IMR-90 (cell line): ENCODE measurements around the gene TBATA. TPM values are rescaled to one million over a fixed set of nuclear protein-coding genes. Genes with fewer than 3 reads are reported as not detected.

ENCODE experiments used
- ATAC-seq: fragments of 200-7000 bp; cut with Tn5 transposase; 2 replicates; pipeline ENCODE4 v1.9.1; 2020; ENCODE audit warnings: low read depth, mild to moderate bottlenecking, moderate library complexity
- BruUV-seq: library from RNA; stranded (reverse); fragments of 400-500 nt; replicated peaks from 2 replicates; lab custom pipeline; 2021; lab: Mats Ljungman, UMichigan
- CTCF ChIA-PET: fragments of 300-600 bp; formaldehyde crosslinking; extraction: SDS; loops from one replicate; lab custom pipeline; 2021; ENCODE audit warnings: antibody characterized with exemption; lab: Yijun Ruan, JAX
- POLR2A ChIA-PET: fragments of 300-600 bp; sonication (Branson Sonifier 250); formaldehyde crosslinking; loops from one replicate; lab custom pipeline; 2022; ENCODE audit warnings: antibody characterized with exemption; ENCODE audit not compliant: unreplicated experiment; lab: Charles Lee
- DNase-seq: peaks from one replicate; pipeline ENCODE4 v3.0.0; 2013
- H2AFZ ChIP-seq: replicated peaks from 2 replicates; pipeline ENCODE3; 2013; ENCODE audit warnings: low read length, mild to moderate bottlenecking; ENCODE audit not compliant: poor library complexity
- H2AK5ac ChIP-seq: 2 replicates; pipeline ENCODE4 v1.6.1; 2013; ENCODE audit warnings: low read depth, low read length, inconsistent platforms
- H2AK9ac ChIP-seq: replicated peaks from 2 replicates; pipeline ENCODE3; 2013; ENCODE audit warnings: mild to moderate bottlenecking, low read depth, low read length, moderate library complexity; ENCODE audit not compliant: poor library complexity
- H2BK120ac ChIP-seq: 2 replicates; pipeline ENCODE4 v1.6.1; 2013; ENCODE audit warnings: low read depth, low read length, inconsistent platforms
- H2BK15ac ChIP-seq: 3 replicates; pipeline ENCODE4 v1.6.1; 2013; ENCODE audit warnings: low read depth, low read length, inconsistent platforms
- H2BK20ac ChIP-seq: 2 replicates; pipeline ENCODE4 v1.6.1; 2013; ENCODE audit warnings: low read depth, mild to moderate bottlenecking, inconsistent platforms, low read length, moderate library complexity
- H2BK5ac ChIP-seq: 2 replicates; pipeline ENCODE4 v1.6.1; 2013; ENCODE audit warnings: mild to moderate bottlenecking, low read depth, low read length, inconsistent platforms; ENCODE audit not compliant: poor library complexity, severe bottlenecking
- H3K14ac ChIP-seq: replicated peaks from 2 replicates; pipeline ENCODE4 v1.6.1; 2013; ENCODE audit warnings: low read depth, low read length, inconsistent platforms
- H3K18ac ChIP-seq: 2 replicates; pipeline ENCODE4 v1.6.1; 2013; ENCODE audit warnings: low read depth, low read length, control low read depth
- H3K23ac ChIP-seq: 2 replicates; pipeline ENCODE4 v1.6.1; 2013; ENCODE audit warnings: low read depth, low read length, inconsistent platforms
- H3K27ac ChIP-seq: 2 replicates; pipeline ENCODE4 v1.5.1; 2013; ENCODE audit warnings: mild to moderate bottlenecking, control low read depth, low read length; ENCODE audit not compliant: insufficient read depth
- H3K27me3 ChIP-seq: 2 replicates; pipeline ENCODE4 v1.6.1; 2013; ENCODE audit warnings: low read length; ENCODE audit not compliant: control insufficient read depth, insufficient read depth
- H3K36me3 ChIP-seq: 2 replicates; pipeline ENCODE4 v1.6.1; 2013; ENCODE audit warnings: low read length, mixed read lengths; ENCODE audit not compliant: control insufficient read depth, insufficient read depth
- H3K4ac ChIP-seq: 2 replicates; pipeline ENCODE4 v1.6.1; 2013; ENCODE audit warnings: low read depth, low read length, inconsistent platforms
- H3K4me1 ChIP-seq: 2 replicates; pipeline ENCODE4 v1.6.1; 2013; ENCODE audit warnings: low read length, mixed read lengths; ENCODE audit not compliant: control insufficient read depth, insufficient read depth
- H3K4me2 ChIP-seq: 2 replicates; pipeline ENCODE4 v1.6.1; 2013; ENCODE audit warnings: low read depth, mild to moderate bottlenecking, control low read depth, low read length, moderate library complexity
- H3K4me3 ChIP-seq: 2 replicates; pipeline ENCODE4 v1.5.1; 2013; ENCODE audit warnings: low read depth, mild to moderate bottlenecking, control low read depth, low read length, moderate library complexity; ENCODE audit not compliant: insufficient read depth
- H3K56ac ChIP-seq: 2 replicates; pipeline ENCODE4 v1.6.1; 2013; ENCODE audit warnings: low read length, inconsistent platforms; ENCODE audit not compliant: insufficient read depth; ENCODE audit errors: extremely low read depth
- H3K79me1 ChIP-seq, 2 experiments: 2 replicates each; pipeline ENCODE4 v1.6.1; 2013; ENCODE audit warnings: low read length in 2 of 2, inconsistent platforms in 1 of 2, low read depth in 1 of 2
- H3K9ac ChIP-seq: 2 replicates; pipeline ENCODE4 v1.6.1; 2013; ENCODE audit warnings: low read depth, low read length, control low read depth
- H3K9me1 ChIP-seq: 2 replicates; pipeline ENCODE4 v1.6.1; 2013; ENCODE audit warnings: low read length, inconsistent platforms; ENCODE audit not compliant: insufficient read depth
- H3K9me3 ChIP-seq: 2 replicates; pipeline ENCODE4 v1.6.1; 2013; ENCODE audit warnings: low read length; ENCODE audit not compliant: control insufficient read depth, insufficient read depth
- H4K20me1 ChIP-seq: 2 replicates; pipeline ENCODE4 v1.6.1; 2013; ENCODE audit warnings: low read length, inconsistent platforms; ENCODE audit not compliant: insufficient read depth
- H4K5ac ChIP-seq: 2 replicates; pipeline ENCODE4 v1.6.1; 2013; ENCODE audit warnings: mild to moderate bottlenecking, low read depth, low read length, control low read depth
- H4K8ac ChIP-seq, 2 experiments: 2 replicates each; pipeline ENCODE4 v1.6.1; 2013; ENCODE audit warnings: low read depth in 2 of 2, low read length in 2 of 2, control low read depth in 1 of 2, inconsistent platforms in 1 of 2
- H4K91ac ChIP-seq: 2 replicates; pipeline ENCODE4 v1.6.1; 2013; ENCODE audit warnings: low read depth, low read length, inconsistent platforms; ENCODE audit not compliant: insufficient read depth
- BHLHE40 ChIP-seq: fragments of 150-350 bp; IDR thresholded peaks from 2 replicates; pipeline ENCODE4 v1.6.1; 2016; ENCODE audit warnings: mild to moderate bottlenecking, low read depth, low read length
- CEBPB ChIP-seq: IDR thresholded peaks from 2 replicates; pipeline ENCODE4 v1.6.1; 2012; ENCODE audit warnings: low read depth, low read length, improper control_type of control experiment
- CHD1 ChIP-seq: IDR thresholded peaks from 2 replicates; pipeline ENCODE4 v1.6.1; 2012; ENCODE audit warnings: low read depth, low read length, improper control_type of control experiment
- FOS ChIP-seq: fragments of 150-350 bp; IDR thresholded peaks from 2 replicates; pipeline ENCODE4 v1.6.1; 2016; ENCODE audit warnings: low read depth, low read length
- MAFK ChIP-seq: IDR thresholded peaks from 2 replicates; pipeline ENCODE4 v1.6.1; 2012; ENCODE audit warnings: low read depth, low read length, improper control_type of control experiment
- MAZ ChIP-seq: IDR thresholded peaks from 2 replicates; pipeline ENCODE4 v1.6.1; 2012; ENCODE audit warnings: low read depth, mild to moderate bottlenecking, low read length, improper control_type of control experiment, moderate library complexity, borderline replicate concordance
- MXI1 ChIP-seq: IDR thresholded peaks from 2 replicates; pipeline ENCODE4 v1.6.1; 2012; ENCODE audit warnings: low read depth, mild to moderate bottlenecking, low read length, moderate library complexity, borderline replicate concordance
- NFE2L2 ChIP-seq: fragments of 150-350 bp; IDR thresholded peaks from 2 replicates; pipeline ENCODE4 v1.6.1; 2016; ENCODE audit warnings: low read depth, mild to moderate bottlenecking, low read length
- POLR2A ChIP-seq: IDR thresholded peaks from 2 replicates; pipeline ENCODE4 v1.6.1; 2012; ENCODE audit warnings: mild to moderate bottlenecking, low read depth, low read length
- RAD21 ChIP-seq: IDR thresholded peaks from 2 replicates; pipeline ENCODE4 v1.6.1; 2012; ENCODE audit warnings: low read length, improper control_type of control experiment
- RCOR1 ChIP-seq: IDR thresholded peaks from 2 replicates; pipeline ENCODE4 v1.6.1; 2012; ENCODE audit warnings: mild to moderate bottlenecking, low read length, improper control_type of control experiment; ENCODE audit not compliant: insufficient replicate concordance
- RFX5 ChIP-seq: IDR thresholded peaks from 2 replicates; pipeline ENCODE4 v1.8.0; 2012; ENCODE audit warnings: low read depth, mild to moderate bottlenecking, low read length, moderate library complexity
- SMC3 ChIP-seq: fragments of 150-350 bp; IDR thresholded peaks from 2 replicates; pipeline ENCODE4 v1.6.1; 2016; ENCODE audit warnings: low read depth, mild to moderate bottlenecking, antibody characterized with exemption, low read length, moderate library complexity
- WGBS, 2 experiments: methylation state at CpG; one replicate each; pipeline versions ENCODE4 v1.1.5 to v1.1.7; 2013; ENCODE audit warnings: missing lambda C conversion rate in 2 of 2; ENCODE audit not compliant: insufficient read length in 1 of 2; ENCODE audit errors: extremely low coverage in 2 of 2; 5-methylcytosine and 5-hydroxymethylcytosine counted together
- dilution Hi-C: fragments of 300-500 bp; cut with HindIII; formaldehyde crosslinking; loops from one replicate; pipeline ENCODE4 v1.14.3; 2018; ENCODE audit warnings: low sequenced_read_pairs; ENCODE audit not compliant: unreplicated experiment
- in situ Hi-C: fragments of 300-500 bp; cut with MboI; formaldehyde crosslinking; loops from 3 replicates; pipeline ENCODE4 v1.14.3; 2019; ENCODE audit warnings: low sequenced_read_pairs, inconsistent platforms, mixed read lengths
- intact Hi-C: fragments of 100-400 bp; cut with micrococcal nuclease; formaldehyde crosslinking; loops from 2 replicates; pipeline ENCODE4 v1.10.0; 2022
- polyA plus RNA-seq, 3 experiments: library from polyadenylated mRNA; depleted of rRNA; stranded (reverse); fragments of >200 nt; gene quantifications; 2 replicates each; pipeline ENCODE4 v1.2.3, GENCODE V29; 2012; ENCODE audit warnings: low replicate concordance in 1 of 3
- total RNA-seq: library from RNA; depleted of rRNA; stranded (reverse); fragments of >200 nt; gene quantifications from 2 replicates; pipeline ENCODE4 v1.2.3, GENCODE V29; 2012
- TF ChIP-seq, protein P1 (sequence below): fragments of 150-350 bp; IDR thresholded peaks from 2 replicates; pipeline ENCODE4 v1.6.1; 2016; ENCODE audit warnings: low read depth, mild to moderate bottlenecking, low read length, moderate library complexity, borderline replicate concordance
- TF ChIP-seq, protein P2 (sequence below): fragments of 150-350 bp; IDR thresholded peaks from 2 replicates; pipeline ENCODE4 v1.6.1; 2017; ENCODE audit warnings: mild to moderate bottlenecking, antibody characterized with exemption, low read length, low read depth
- TF ChIP-seq, protein P3 (sequence below): conservative IDR thresholded peaks from 2 replicates; pipeline ENCODE4 v1.5.1; 2012; ENCODE audit warnings: mild to moderate bottlenecking, low read depth, low read length, improper control_type of control experiment

Gene TBATA
- total and polyA plus RNA-seq, 2 of the 4 experiments (the other 2 are of a cell fraction) = not detected

DNA sequence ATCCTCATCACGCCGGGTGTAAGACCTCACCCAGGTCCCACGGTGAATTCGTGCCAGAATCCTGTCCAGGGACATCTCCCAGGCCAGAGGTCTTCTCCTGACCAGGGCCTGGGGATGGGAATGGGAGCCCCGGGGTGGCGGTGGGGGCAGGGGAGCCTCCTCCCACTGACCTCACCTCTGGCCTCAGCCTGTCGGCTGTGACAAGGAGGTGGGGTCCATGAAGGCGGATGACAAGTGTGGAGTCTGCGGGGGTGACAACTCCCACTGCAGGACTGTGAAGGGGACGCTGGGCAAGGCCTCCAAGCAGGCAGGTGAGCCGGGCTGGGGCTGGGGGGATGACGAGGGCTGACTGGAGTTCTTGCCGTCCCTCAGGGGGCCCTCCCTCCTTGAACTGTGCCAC lies 41.3 kb downstream of the TBATA start:
- peaks cover 3% of the 10 kb centered on the region; the same call in 1 of the 2 replicates for H3K9me1 ChIP-seq
- H3K4me1 ChIP-seq = peaks cover 5% of the 10 kb centered on the region; the same call in 1 of the 2 replicates
- peaks cover 3% of the 10 kb centered on the region for H3K9me3 ChIP-seq
- ATAC-seq (no peak), DNase-seq (no peak)
- H3K27ac ChIP-seq = no peak overlapping the region
- H3K4me3 ChIP-seq = no peak overlapping the region
- no peak overlapping the region for H2AK9ac ChIP-seq
- ChIA-PET POLR2A (no interaction called here), CTCF (no interaction called here)
- dilution Hi-C loops = no loop called here
- no peak overlapping the region for H3K18ac ChIP-seq
- H3K27me3 ChIP-seq = peaks cover 5% of the 10 kb centered on the region; the same call in 1 of the 2 replicates
- no peak overlapping the region for H3K23ac ChIP-seq
- H3K56ac ChIP-seq = no peak overlapping the region
- H3K4ac ChIP-seq = no peak overlapping the region
- H2BK15ac ChIP-seq = no peak overlapping the region
- H4K91ac ChIP-seq = no peak overlapping the region
- H2AFZ ChIP-seq = no peak overlapping the region
- BruUV-seq = no TSS peak
- no peak overlapping the region for H3K14ac ChIP-seq
- TF ChIP-seq SMC3 = no peak
- no peak for TF ChIP-seq CHD1
- no peak for TF ChIP-seq MXI1
- TF ChIP-seq MAFK = no peak
- TF ChIP-seq FOS = no peak
- no peak for TF ChIP-seq RCOR1
- no peak for TF ChIP-seq RAD21
- TF ChIP-seq, protein P1, sequence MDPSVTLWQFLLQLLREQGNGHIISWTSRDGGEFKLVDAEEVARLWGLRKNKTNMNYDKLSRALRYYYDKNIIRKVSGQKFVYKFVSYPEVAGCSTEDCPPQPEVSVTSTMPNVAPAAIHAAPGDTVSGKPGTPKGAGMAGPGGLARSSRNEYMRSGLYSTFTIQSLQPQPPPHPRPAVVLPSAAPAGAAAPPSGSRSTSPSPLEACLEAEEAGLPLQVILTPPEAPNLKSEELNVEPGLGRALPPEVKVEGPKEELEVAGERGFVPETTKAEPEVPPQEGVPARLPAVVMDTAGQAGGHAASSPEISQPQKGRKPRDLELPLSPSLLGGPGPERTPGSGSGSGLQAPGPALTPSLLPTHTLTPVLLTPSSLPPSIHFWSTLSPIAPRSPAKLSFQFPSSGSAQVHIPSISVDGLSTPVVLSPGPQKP = no peak
- no peak for TF ChIP-seq POLR2A
- TF ChIP-seq CEBPB = no peak
- TF ChIP-seq, protein P2, sequence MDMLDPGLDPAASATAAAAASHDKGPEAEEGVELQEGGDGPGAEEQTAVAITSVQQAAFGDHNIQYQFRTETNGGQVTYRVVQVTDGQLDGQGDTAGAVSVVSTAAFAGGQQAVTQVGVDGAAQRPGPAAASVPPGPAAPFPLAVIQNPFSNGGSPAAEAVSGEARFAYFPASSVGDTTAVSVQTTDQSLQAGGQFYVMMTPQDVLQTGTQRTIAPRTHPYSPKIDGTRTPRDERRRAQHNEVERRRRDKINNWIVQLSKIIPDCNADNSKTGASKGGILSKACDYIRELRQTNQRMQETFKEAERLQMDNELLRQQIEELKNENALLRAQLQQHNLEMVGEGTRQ = no peak
- no peak for TF ChIP-seq RFX5
- TF ChIP-seq, protein P3, sequence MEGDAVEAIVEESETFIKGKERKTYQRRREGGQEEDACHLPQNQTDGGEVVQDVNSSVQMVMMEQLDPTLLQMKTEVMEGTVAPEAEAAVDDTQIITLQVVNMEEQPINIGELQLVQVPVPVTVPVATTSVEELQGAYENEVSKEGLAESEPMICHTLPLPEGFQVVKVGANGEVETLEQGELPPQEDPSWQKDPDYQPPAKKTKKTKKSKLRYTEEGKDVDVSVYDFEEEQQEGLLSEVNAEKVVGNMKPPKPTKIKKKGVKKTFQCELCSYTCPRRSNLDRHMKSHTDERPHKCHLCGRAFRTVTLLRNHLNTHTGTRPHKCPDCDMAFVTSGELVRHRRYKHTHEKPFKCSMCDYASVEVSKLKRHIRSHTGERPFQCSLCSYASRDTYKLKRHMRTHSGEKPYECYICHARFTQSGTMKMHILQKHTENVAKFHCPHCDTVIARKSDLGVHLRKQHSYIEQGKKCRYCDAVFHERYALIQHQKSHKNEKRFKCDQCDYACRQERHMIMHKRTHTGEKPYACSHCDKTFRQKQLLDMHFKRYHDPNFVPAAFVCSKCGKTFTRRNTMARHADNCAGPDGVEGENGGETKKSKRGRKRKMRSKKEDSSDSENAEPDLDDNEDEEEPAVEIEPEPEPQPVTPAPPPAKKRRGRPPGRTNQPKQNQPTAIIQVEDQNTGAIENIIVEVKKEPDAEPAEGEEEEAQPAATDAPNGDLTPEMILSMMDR = no peak
- no peak for TF ChIP-seq MAZ
- TF ChIP-seq BHLHE40 = no peak
- TF ChIP-seq NFE2L2 = no peak
- no peaks in the 10 kb centered on the region for H3K36me3 ChIP-seq
- H2BK120ac ChIP-seq = no peak overlapping the region
- H3K79me1 ChIP-seq = no peaks in the 10 kb centered on the region
- H3K4me2 ChIP-seq = no peak overlapping the region
- in situ Hi-C loops = no loop called here
- H3K9ac ChIP-seq = no peak overlapping the region
- no CpG with 5 or more reads among the region's 13 CpGs for WGBS, 2 experiments
- intact Hi-C loops = no loop called here
- H2AK5ac ChIP-seq = no peak overlapping the region
- H4K5ac ChIP-seq = no peak overlapping the region
- no peak overlapping the region for H2BK5ac ChIP-seq
- H2BK20ac ChIP-seq = no peak overlapping the region
- no peak overlapping the region for H4K8ac ChIP-seq
- H4K20me1 ChIP-seq = no peaks in the 10 kb centered on the region
